CD4-positive, alpha-beta memory T cell (primary cell): ENCODE data around the gene ZNF14. TPM values are rescaled to one million over a fixed set of nuclear protein-coding genes. Genes with fewer than 3 reads are reported as not detected.
A peak's percentile ranks its signal among the peaks of the same experiment; 100 is the strongest.
"Not testable (repeated sequence)": the region's sequence is repeated elsewhere in the genome, so short reads cannot be mapped to it uniquely, and the experiment has no call there.

Experiments used
- CTCF ChIA-PET: fragments of 350-600 bp; sonication (Branson Sonifier 250); formaldehyde crosslinking; loops from one replicate; lab custom pipeline; 2021; ENCODE audit warnings: inconsistent platforms; ENCODE audit not compliant: partially characterized antibody; lab: Charles Lee
- POLR2A ChIA-PET: fragments of 350-600 bp; sonication (Branson Sonifier 250); formaldehyde crosslinking; loops from one replicate; lab custom pipeline; 2021; ENCODE audit not compliant: partially characterized antibody; lab: Charles Lee
- DNase-seq, 5 donors: peaks; one replicate each; pipeline versions ENCODE4 v3.0.0 to v3.0.0-alpha.2; 2020 to 2022; ENCODE audit warnings: mixed read lengths in 1 of 5
- H3K27ac ChIP-seq: one replicate; pipeline ENCODE4 v1.7.0; 2013; ENCODE audit warnings: low read depth, low read length
- H3K27me3 ChIP-seq: 2 replicates; pipeline ENCODE4 v1.7.0; 2013; ENCODE audit warnings: mild to moderate bottlenecking, low read length, moderate library complexity; ENCODE audit not compliant: insufficient read depth
- H3K36me3 ChIP-seq: 2 replicates; pipeline ENCODE4 v1.7.0; 2013; ENCODE audit warnings: mild to moderate bottlenecking, low read length, moderate library complexity; ENCODE audit not compliant: insufficient read depth
- H3K4me1 ChIP-seq: 2 replicates; pipeline ENCODE4 v1.7.0; 2013; ENCODE audit warnings: mild to moderate bottlenecking, low read length, moderate library complexity; ENCODE audit not compliant: insufficient read depth
- H3K4me3 ChIP-seq, 2 donors: one replicate each; pipeline ENCODE4 v1.7.0; 2013; ENCODE audit warnings: low read length in 2 of 2, mild to moderate bottlenecking in 1 of 2
- H3K9me3 ChIP-seq, 2 donors: one replicate each; pipeline ENCODE4 v1.7.0; 2013; ENCODE audit warnings: low read length in 2 of 2, control low read depth in 1 of 2; ENCODE audit not compliant: control insufficient read depth in 1 of 2
- H3K27ac Mint-ChIP-seq, 7 donors: one replicate each; pipeline ENCODE4 v1.8.0; 2020 to 2021; ENCODE audit warnings: mixed read lengths in 7 of 7, mild to moderate bottlenecking in 6 of 7, inconsistent platforms in 3 of 7, moderate library complexity in 3 of 7
- H3K27me3 Mint-ChIP-seq, 2 donors: one replicate each; pipeline ENCODE4 v1.8.0; 2020 to 2021; ENCODE audit warnings: mixed read lengths in 2 of 2
- H3K36me3 Mint-ChIP-seq, 2 donors: one replicate each; pipeline ENCODE4 v1.8.0; 2020 to 2021; ENCODE audit warnings: mixed read lengths in 2 of 2, inconsistent platforms in 1 of 2, mild to moderate bottlenecking in 1 of 2
- H3K4me1 Mint-ChIP-seq, 4 donors: one replicate each; pipeline ENCODE4 v1.8.0; 2020 to 2021; ENCODE audit warnings: mixed read lengths in 4 of 4, mild to moderate bottlenecking in 1 of 4
- H3K4me3 Mint-ChIP-seq, 8 donors: one replicate each; pipeline ENCODE4 v1.8.0; 2020 to 2021; ENCODE audit warnings: mixed read lengths in 8 of 8, mild to moderate bottlenecking in 7 of 8, moderate library complexity in 6 of 8, inconsistent platforms in 3 of 8
- H3K9me3 Mint-ChIP-seq, 8 donors: one replicate each; pipeline ENCODE4 v1.8.0; 2020 to 2021; ENCODE audit warnings: mixed read lengths in 8 of 8, mild to moderate bottlenecking in 5 of 8, inconsistent platforms in 3 of 8, moderate library complexity in 1 of 8
- intact Hi-C: fragments of 100-400 bp; cut with micrococcal nuclease; formaldehyde crosslinking; loops from one replicate; pipeline ENCODE4 v1.15.1; 2023
- polyA plus RNA-seq, 2 donors: library from polyadenylated mRNA; unstranded; fragments of 300-500 nt; fragmentation: Illumina TruSeq; gene quantifications; one replicate each; pipeline ENCODE4 v1.2.3, GENCODE V29; 2021
- total RNA-seq, 2 experiments: library from RNA; stranded (reverse); gene quantifications; one replicate each; pipeline ENCODE4 v1.2.3, GENCODE V29; 2021

The ZNF14 gene
- total and polyA plus RNA-seq, 4 experiments from 2014 or later, result 13.9 to 32.2 (median 26.9) TPM

DNA sequence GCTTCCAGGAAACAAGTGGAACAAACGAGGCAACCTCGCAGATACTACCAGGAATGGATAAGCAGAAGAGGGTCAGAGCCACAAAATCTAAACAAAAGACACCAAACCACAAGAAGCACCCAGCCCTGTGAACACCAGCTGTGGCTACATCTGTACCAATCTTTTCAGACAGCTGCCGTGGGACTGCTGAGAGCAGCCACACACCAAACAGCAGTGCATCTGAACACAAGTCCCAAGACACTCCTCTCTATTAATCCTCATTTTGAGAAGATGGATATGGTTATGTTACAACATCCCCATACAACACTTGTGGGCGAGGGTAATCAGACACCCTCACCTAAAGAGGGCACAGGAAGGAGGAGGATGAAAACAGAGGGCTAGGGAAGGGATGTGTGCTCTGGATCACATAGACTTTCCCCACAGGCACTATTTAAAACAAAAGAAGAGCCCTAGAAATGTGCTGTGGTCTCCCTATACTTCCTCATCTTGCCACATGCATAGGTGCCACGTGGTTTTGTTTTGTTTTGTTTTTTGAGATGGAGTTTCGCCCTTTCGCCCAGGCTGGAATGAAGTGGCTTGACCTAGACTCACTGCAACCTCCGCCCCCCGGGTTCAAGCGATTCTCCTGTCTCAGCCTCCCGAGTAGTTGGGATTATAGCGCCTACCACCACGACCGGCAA lies 41.6 kb upstream of the ZNF14 start:
- H3K9me3 Mint-ChIP-seq, result peaks cover 0 to 3% (median 0%) of the 10 kb centered on the region in 8 donors
- no peaks in the 10 kb centered on the region for H3K36me3 ChIP-seq
- DNase-seq, result no peak
- peaks cover 31% of the 10 kb centered on the region for H3K4me1 ChIP-seq
- peaks cover 26 to 46% (median 35%) of the 10 kb centered on the region in 4 donors for H3K4me1 Mint-ChIP-seq
- H3K27me3 Mint-ChIP-seq, result no peaks in the 10 kb centered on the region
- H3K27me3 ChIP-seq, result no peaks in the 10 kb centered on the region
- H3K4me3 Mint-ChIP-seq, result peak overlapping the region in 6 of 8 donors; percentile 33 to 57 (median 52)
- H3K4me3 ChIP-seq, result no peak overlapping the region
- no peaks in the 10 kb centered on the region for H3K9me3 ChIP-seq
- intact Hi-C loops, result loop anchor here (5.0 kb wide), 1 partner anchor 183 kb away; no protein-coding TSS in a partner anchor
- peaks cover 9 to 13% of the 10 kb centered on the region in 2 donors for H3K36me3 Mint-ChIP-seq
- CTCF ChIA-PET, result interaction anchor here (1.1 kb wide), 1 partner anchor 47 kb away, joined by 3 read pairs; the partner anchor contains the start of gene ZNF506
- POLR2A ChIA-PET, result interaction anchor here (0.8 to 3.7 kb wide), 3 partner anchors 41 to 106 kb away, joined by 3 to 70 read pairs (median 4); partner anchors contain the start of genes ZNF101, ZNF14 and ZNF506
- H3K27ac Mint-ChIP-seq, result peak overlapping the region in 2 of 7 donors; percentile 19 to 42
- H3K27ac ChIP-seq, result no peak overlapping the region

DNA sequence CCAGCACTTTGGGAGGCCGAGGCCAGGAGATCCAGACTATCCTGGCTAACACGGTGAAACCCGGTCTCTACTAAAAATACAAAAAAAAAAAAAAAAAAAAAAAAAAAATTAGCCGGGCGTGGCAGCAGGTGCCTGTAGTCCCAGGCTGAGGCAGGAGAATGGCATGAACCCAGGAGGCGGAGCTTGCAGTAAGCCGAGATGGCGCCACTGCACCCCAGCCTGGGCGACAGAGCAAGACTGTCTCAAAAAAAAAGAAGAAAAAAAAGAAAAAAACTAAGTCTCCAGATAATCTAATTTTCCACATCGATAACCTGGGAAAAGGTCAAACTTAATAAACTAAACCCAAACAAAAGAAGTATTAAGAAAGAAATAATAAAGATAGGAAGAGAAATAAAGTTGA lies 39.1 kb upstream of the ZNF14 start:
- CTCF ChIA-PET, intact Hi-C loops, DNase-seq: not testable (repeated sequence)

DNA sequence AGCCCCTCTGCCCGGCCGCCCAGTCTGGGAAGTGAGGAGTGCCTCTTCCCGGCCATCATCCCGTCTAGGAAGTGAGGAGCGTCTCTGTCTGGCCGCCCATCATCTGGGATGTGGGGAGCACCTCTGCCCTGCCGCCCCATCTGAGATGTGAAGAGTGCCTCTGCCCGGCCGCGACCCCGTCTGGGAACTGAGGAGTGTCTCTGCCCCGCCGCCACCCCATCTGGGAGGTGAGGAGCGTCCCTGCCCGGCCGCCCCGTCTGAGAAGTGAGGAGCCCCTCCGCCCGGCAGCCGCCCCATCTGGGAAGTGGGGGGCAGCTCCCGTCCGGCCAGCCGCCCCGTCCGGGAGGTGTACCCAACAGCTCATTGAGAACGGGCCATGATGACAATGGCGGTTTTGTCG lies 37.1 kb upstream of the ZNF14 start:
- H3K27me3 Mint-ChIP-seq, H3K27ac ChIP-seq, H3K27ac Mint-ChIP-seq, H3K36me3 ChIP-seq, H3K4me1 Mint-ChIP-seq, DNase-seq, H3K4me3 ChIP-seq, CTCF ChIA-PET, H3K9me3 ChIP-seq, H3K27me3 ChIP-seq, H3K9me3 Mint-ChIP-seq, H3K36me3 Mint-ChIP-seq, H3K4me3 Mint-ChIP-seq, H3K4me1 ChIP-seq, intact Hi-C loops, POLR2A ChIA-PET: not testable (repeated sequence)

More for the DNA sequence above, 39.1 kb upstream of the ZNF14 start:
- H3K27ac ChIP-seq, POLR2A ChIA-PET, H3K9me3 ChIP-seq, H3K4me3 Mint-ChIP-seq, H3K27me3 ChIP-seq, H3K36me3 ChIP-seq, H3K27me3 Mint-ChIP-seq, H3K9me3 Mint-ChIP-seq, H3K4me3 ChIP-seq: not testable (repeated sequence)
- Mint-ChIP-seq H3K36me3 (peaks cover 6 to 11% of the 10 kb centered on the region in 2 donors), H3K27ac (peak overlapping the region in 1 of 7 donors; percentile 32), H3K4me1 (peaks cover 7 to 21% (median 15%) of the 10 kb centered on the region in 4 donors)
- H3K4me1 ChIP-seq, result peaks cover 11% of the 10 kb centered on the region

DNA sequence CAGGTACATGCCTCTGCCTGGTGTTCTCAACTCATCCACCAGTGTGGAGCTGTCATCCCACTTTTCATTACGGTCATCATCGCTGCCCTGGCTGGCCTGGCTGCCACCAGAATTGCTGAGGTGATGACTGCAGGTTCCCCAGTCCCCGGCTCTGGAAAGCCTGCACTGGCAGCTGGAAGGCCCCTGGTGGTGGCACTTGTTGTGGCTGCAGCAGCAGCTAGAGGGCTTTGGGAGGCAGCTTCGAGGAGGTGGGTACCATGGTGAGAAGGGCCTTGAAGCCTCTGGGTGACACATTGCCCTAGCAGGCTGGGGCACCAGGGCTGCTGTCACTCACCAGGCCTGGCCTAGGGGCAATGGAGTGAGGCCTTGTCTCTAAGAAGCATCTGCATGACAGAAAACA lies 25.3 kb upstream of the ZNF14 start:
- Mint-ChIP-seq H3K4me3 (no peak overlapping the region), H3K27me3 (no peaks in the 10 kb centered on the region), H3K9me3 (no peaks in the 10 kb centered on the region), H3K4me1 (no peaks in the 10 kb centered on the region), H3K36me3 (peaks cover 2 to 15% of the 10 kb centered on the region in 2 donors), H3K27ac (no peak overlapping the region)
- POLR2A ChIA-PET, result no interaction called here
- no peaks in the 10 kb centered on the region for H3K27me3 ChIP-seq
- intact Hi-C loops, result no loop called here
- H3K27ac ChIP-seq, result no peak overlapping the region
- no peaks in the 10 kb centered on the region for H3K4me1 ChIP-seq
- no peak for DNase-seq
- CTCF ChIA-PET, result no interaction called here
- no peaks in the 10 kb centered on the region for H3K9me3 ChIP-seq
- no peaks in the 10 kb centered on the region for H3K36me3 ChIP-seq
- H3K4me3 ChIP-seq, result no peak overlapping the region

DNA sequence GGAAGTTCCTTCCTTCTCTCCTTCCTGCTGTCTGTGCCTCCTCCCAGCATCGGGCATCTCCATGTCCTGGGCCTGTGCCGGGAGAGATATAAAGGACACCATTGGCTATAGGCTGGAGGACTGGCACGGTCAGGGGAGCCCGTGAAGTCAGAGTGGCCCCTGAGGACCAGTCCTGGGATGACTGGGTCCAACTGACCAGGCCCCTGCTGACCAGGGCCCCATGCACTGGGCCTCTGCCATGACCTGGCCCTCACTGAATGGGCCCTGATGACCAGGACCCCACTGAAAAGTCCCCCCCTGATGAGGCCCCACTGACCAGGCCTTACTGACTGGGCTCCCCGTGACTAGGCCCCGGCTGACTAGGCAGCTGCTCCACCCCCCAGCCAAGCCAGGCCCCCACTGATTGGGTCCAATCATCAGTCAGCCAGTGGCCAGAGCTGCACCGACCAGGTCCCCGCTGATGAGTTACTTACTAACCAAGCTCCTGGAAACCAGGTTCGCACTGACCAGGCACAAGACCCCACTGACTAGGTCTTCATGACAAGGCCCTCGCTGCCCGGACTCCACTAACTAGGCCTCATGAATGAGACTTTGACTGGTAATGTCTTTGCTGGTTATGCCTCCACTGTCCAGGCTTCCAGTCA lies 20.0 kb upstream of the ZNF14 start:
- Mint-ChIP-seq H3K27ac (no peak overlapping the region), H3K9me3 (no peaks in the 10 kb centered on the region), H3K4me3 (no peak overlapping the region), H3K27me3 (no peaks in the 10 kb centered on the region), H3K36me3 (peaks cover 0 to 5% of the 10 kb centered on the region in 2 donors), H3K4me1 (no peaks in the 10 kb centered on the region)
- Histone ChIP-seq H3K9me3 (no peaks in the 10 kb centered on the region), H3K36me3 (no peaks in the 10 kb centered on the region), H3K27me3 (no peaks in the 10 kb centered on the region), H3K27ac (no peak overlapping the region), H3K4me3 (no peak overlapping the region), H3K4me1 (no peaks in the 10 kb centered on the region)
- DNase-seq, result no peak
- ChIA-PET POLR2A (no interaction called here), CTCF (no interaction called here)
- intact Hi-C loops, result no loop called here

DNA sequence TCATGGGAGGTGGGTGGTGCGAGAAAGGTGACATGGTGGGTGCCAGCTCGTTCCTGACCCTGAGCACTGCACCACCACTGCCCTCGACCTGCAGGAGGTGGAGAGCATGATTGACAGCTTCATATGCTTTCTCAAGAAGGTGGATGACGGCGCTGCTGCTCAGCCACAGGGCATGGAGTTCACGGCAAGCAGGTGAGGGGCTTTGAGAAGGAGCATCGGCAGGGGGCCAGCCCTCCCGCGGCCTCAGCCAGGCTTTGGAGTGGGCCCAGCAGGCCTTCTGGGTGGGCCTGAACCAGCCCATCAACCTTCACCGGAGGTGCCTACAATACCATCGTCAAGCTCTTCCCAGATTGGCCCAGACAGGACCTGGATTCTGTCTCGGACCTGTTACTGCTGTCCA lies 18.9 kb upstream of the ZNF14 start:
- Mint-ChIP-seq H3K4me3 (no peak overlapping the region), H3K9me3 (no peaks in the 10 kb centered on the region), H3K27me3 (no peaks in the 10 kb centered on the region), H3K36me3 (no peaks in the 10 kb centered on the region), H3K27ac (no peak overlapping the region), H3K4me1 (no peaks in the 10 kb centered on the region)
- no peaks in the 10 kb centered on the region for H3K9me3 ChIP-seq
- CTCF ChIA-PET, result no interaction called here
- no peak for DNase-seq
- no peak overlapping the region for H3K27ac ChIP-seq
- intact Hi-C loops, result no loop called here
- POLR2A ChIA-PET, result interaction anchor here (0.6 kb wide), 1 partner anchor 102 kb away, joined by 3 read pairs; no protein-coding TSS in a partner anchor
- H3K4me1 ChIP-seq, result no peaks in the 10 kb centered on the region
- H3K4me3 ChIP-seq, result no peak overlapping the region
- no peaks in the 10 kb centered on the region for H3K36me3 ChIP-seq
- H3K27me3 ChIP-seq, result no peaks in the 10 kb centered on the region
